ENCODE data around the gene IRF8. TPM values are rescaled to one million over a fixed set of nuclear protein-coding genes. Genes with fewer than 3 reads are reported as not detected.

Gene IRF8
- total RNA-seq, 1 experiment from 2014 or later, result 29.5 TPM

DNA sequence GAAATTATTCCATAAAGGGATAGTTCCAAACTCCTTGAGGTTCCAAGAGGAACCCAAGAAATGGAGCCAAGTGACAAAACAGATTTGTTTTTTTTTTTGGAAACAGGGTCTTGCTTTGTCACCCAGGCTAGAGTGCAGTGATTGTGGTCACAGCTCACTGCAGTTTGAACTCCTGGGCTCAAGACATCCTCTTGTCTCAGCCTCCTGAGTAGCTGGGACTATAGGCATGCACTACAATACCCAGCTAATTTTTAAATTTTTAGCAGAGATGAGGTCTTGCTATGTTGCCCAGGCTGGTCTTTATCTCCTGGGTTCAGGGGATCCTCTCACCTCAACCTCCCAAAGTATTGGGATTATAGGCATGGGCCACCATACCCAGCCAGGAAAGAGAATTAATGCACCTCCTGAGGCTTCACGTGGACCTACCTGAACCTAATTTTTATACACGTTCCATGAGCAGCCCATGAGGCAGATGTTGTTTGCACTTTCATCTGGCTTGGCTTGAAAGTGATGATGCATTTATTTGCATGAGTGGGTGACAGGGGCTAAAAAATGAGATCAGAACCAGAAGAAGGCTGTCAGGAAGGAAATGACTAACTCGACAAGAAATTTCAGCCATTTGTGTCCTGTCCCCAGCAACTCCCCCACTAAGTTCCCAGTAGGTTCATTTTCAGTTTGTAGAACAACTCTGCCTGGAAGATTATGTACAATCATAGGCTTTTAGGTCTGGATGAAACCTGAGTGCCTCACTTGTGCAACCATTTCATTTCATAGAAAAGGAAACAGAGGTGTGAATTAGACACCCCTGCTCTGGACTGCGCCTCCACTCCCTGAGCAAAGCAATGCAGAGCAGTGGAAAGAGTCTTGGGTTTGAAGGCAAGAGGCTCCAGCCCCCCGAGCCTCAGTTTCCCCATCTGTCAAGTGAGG, 10.3 kb upstream of the IRF8 start:
- intact Hi-C loops (cut with micrococcal nuclease; ENCODE audit: unreplicated experiment), result no loop called here

DNA sequence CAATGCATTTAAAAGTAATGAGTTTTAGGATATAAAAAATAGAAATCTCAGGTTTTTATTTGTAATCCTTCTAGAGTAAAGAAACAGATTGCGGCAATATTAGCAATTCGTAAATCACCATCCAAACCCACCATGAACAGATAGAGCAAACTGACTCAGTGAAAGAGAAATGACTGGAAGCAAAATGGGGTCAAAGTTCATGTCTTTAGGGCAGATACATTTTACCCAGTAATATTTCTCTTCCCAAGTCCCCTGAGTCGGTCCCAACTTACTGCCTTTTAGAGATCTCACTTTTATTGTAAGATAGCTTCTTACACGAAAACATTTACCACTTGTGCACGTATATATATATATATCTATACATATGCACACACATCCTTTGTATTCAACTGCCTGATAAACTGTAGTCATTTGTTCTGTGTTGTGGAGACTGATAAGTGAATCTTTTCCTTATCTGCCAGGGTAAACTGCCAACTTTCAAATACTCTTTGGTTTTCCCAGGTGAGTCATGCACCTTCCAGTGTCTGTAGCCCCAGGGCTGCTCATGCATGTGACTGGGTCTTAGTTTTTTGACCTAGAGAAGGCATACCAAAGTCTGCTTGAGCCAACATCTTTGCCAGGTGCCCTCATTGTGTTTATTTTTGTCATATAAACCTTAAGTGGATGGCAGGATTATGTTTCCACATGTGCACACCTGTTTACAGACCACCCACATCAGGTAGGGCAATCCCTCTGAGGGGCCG, 7.8 kb upstream of the IRF8 start:
- Histone ChIP-seq H3K4me1 (peaks cover 50% of the 10 kb centered on the region), H3K36me3 (ENCODE audit: control insufficient read depth, insufficient read depth, low read length) (no peaks in the 10 kb centered on the region), H3K9me3 (no peaks in the 10 kb centered on the region), H3K27me3 (replicated peaks; ENCODE audit: control insufficient read depth, insufficient read depth, low read length) (no peaks in the 10 kb centered on the region), H3K4me3 (ENCODE audit: low read depth, low read length) (no peak overlapping the region)
- ChIA-PET POLR2A (no interaction called here), CTCF (interaction anchor here (0.9 to 4.6 kb wide), 4 partner anchors 21 to 72 kb away, joined by 4 to 58 read pairs (median 8); no protein-coding TSS in a partner anchor)
- TF ChIP-seq CTCF (IDR thresholded peaks at IDR 0.05; ENCODE audit: insufficient read depth in 1 of 2, low read depth in 1 of 2, low read length in 1 of 2, severe bottlenecking in 1 of 2, unreplicated experiment in 1 of 2), result no peak
- Mint-ChIP-seq H3K36me3 (ENCODE audit: insufficient read depth, unreplicated experiment) (no peaks in the 10 kb centered on the region), H3K9me3 (ENCODE audit: unreplicated experiment) (no peaks in the 10 kb centered on the region), H3K27me3 (ENCODE audit: insufficient read depth, unreplicated experiment) (no peaks in the 10 kb centered on the region), H3K4me3 (ENCODE audit: unreplicated experiment) (peak overlapping the region; percentile 58), H3K27ac (ENCODE audit: unreplicated experiment) (peak overlapping the region; percentile 77), H3K4me1 (ENCODE audit: low read depth, unreplicated experiment) (peaks cover 56% of the 10 kb centered on the region)
- peak; percentile 88 to 90 for DNase-seq
- BruUV-seq (replicated peaks), result no TSS peak
- intact Hi-C loops (cut with micrococcal nuclease; ENCODE audit: unreplicated experiment), result loop anchor here (1.0 to 2.0 kb wide), 3 partner anchors 21 to 96 kb away; no protein-coding TSS in a partner anchor

More for the DNA sequence above, 10.3 kb upstream of the IRF8 start:
- DNase-seq, result no peak
- BruUV-seq (replicated peaks), result no TSS peak
- Mint-ChIP-seq H3K4me1 (ENCODE audit: low read depth, unreplicated experiment) (peaks cover 53% of the 10 kb centered on the region), H3K36me3 (ENCODE audit: insufficient read depth, unreplicated experiment) (no peaks in the 10 kb centered on the region), H3K27me3 (ENCODE audit: insufficient read depth, unreplicated experiment) (no peaks in the 10 kb centered on the region), H3K4me3 (ENCODE audit: unreplicated experiment) (no peak overlapping the region), H3K27ac (ENCODE audit: unreplicated experiment) (peak overlapping the region; percentile 12), H3K9me3 (ENCODE audit: unreplicated experiment) (no peaks in the 10 kb centered on the region)
- Histone ChIP-seq H3K4me3 (ENCODE audit: low read depth, low read length) (no peak overlapping the region), H3K9me3 (no peaks in the 10 kb centered on the region), H3K27me3 (replicated peaks; ENCODE audit: control insufficient read depth, insufficient read depth, low read length) (no peaks in the 10 kb centered on the region), H3K4me1 (peaks cover 46% of the 10 kb centered on the region), H3K36me3 (ENCODE audit: control insufficient read depth, insufficient read depth, low read length) (no peaks in the 10 kb centered on the region)
- no peak for TF ChIP-seq CTCF (IDR thresholded peaks at IDR 0.05; ENCODE audit: insufficient read depth in 1 of 2, low read depth in 1 of 2, low read length in 1 of 2, severe bottlenecking in 1 of 2, unreplicated experiment in 1 of 2)
- CTCF ChIA-PET, result no interaction called here
- POLR2A ChIA-PET, result no interaction called here

DNA sequence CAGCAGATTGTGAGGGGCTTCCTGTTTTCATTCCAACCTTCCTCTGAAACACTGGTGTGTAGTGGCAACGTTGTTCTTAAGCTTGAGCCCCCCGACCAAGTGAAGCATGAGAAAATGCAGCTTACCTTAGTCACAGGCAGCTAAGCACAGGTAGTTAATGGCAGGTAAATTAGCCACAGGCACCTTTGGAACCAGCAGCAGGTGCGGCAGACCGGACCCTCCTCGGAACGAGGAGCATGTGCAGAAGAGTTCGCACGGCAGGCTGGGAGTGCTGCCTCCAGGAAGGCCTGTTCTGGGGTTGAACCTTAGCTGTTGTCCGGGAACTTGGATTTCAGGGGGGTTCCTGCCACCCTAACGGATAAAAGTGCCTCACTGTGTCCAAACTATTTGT, 7.2 kb upstream of the IRF8 start:
- H3K27me3 Mint-ChIP-seq (ENCODE audit: insufficient read depth, unreplicated experiment), result no peaks in the 10 kb centered on the region
- H3K4me3 ChIP-seq (ENCODE audit: low read depth, low read length), result no peak overlapping the region
- H3K27ac Mint-ChIP-seq (ENCODE audit: unreplicated experiment), result peak overlapping the region; percentile 77
- ChIA-PET CTCF (interaction anchor here (1.8 to 4.6 kb wide), 3 partner anchors 21 to 73 kb away, joined by 8 to 58 read pairs (median 9); no protein-coding TSS in a partner anchor), POLR2A (no interaction called here)
- no peaks in the 10 kb centered on the region for H3K36me3 ChIP-seq (ENCODE audit: control insufficient read depth, insufficient read depth, low read length)
- peaks cover 56% of the 10 kb centered on the region for H3K4me1 Mint-ChIP-seq (ENCODE audit: low read depth, unreplicated experiment)
- H3K27me3 ChIP-seq (replicated peaks; ENCODE audit: control insufficient read depth, insufficient read depth, low read length), result no peaks in the 10 kb centered on the region
- peaks cover 50% of the 10 kb centered on the region for H3K4me1 ChIP-seq
- H3K9me3 ChIP-seq, result no peaks in the 10 kb centered on the region
- peak overlapping the region; percentile 58 for H3K4me3 Mint-ChIP-seq (ENCODE audit: unreplicated experiment)
- no TSS peak for BruUV-seq (replicated peaks)
- DNase-seq, result no peak
- H3K9me3 Mint-ChIP-seq (ENCODE audit: unreplicated experiment), result no peaks in the 10 kb centered on the region
- intact Hi-C loops (cut with micrococcal nuclease; ENCODE audit: unreplicated experiment), result loop anchor here (1.0 to 2.0 kb wide), 3 partner anchors 21 to 95 kb away; no protein-coding TSS in a partner anchor
- no peak for TF ChIP-seq CTCF (IDR thresholded peaks at IDR 0.05; ENCODE audit: insufficient read depth in 1 of 2, low read depth in 1 of 2, low read length in 1 of 2, severe bottlenecking in 1 of 2, unreplicated experiment in 1 of 2)
- H3K36me3 Mint-ChIP-seq (ENCODE audit: insufficient read depth, unreplicated experiment), result no peaks in the 10 kb centered on the region

Data from Caco-2 (cell line).